HepG2 (cell line): ENCODE results near the gene ICAM2. TPM values are rescaled to one million over a fixed set of nuclear protein-coding genes. Genes with fewer than 3 reads are reported as not detected.
A peak's percentile ranks its signal among the peaks of the same experiment; 100 is the strongest.

Experiments used
- CEBPG ChIP-seq: IDR thresholded peaks from 2 replicates; pipeline ENCODE4 v1.6.1; 2016
- CTCF ChIP-seq: sonication (generic); formaldehyde crosslinking; IDR thresholded peaks from 2 replicates; pipeline ENCODE4 v1.5.0; 2020; ENCODE audit warnings: mild to moderate bottlenecking, missing genetic modification reagents, moderate library complexity
- DNMT1 ChIP-seq: sonication (generic); formaldehyde crosslinking; IDR thresholded peaks from 2 replicates; pipeline ENCODE4 v1.5.1; 2020; ENCODE audit warnings: mild to moderate bottlenecking, missing genetic modification reagents
- DRAP1 ChIP-seq: IDR thresholded peaks from 2 replicates; pipeline ENCODE4 v1.6.1; 2016; ENCODE audit warnings: missing genetic modification reagents, missing compliant biosample characterization
- ESRRA ChIP-seq: sonication (generic); formaldehyde crosslinking; IDR thresholded peaks from 2 replicates; pipeline ENCODE4 v1.5.1; 2020; ENCODE audit warnings: mild to moderate bottlenecking, low read depth, missing genetic modification reagents
- FOXK1 ChIP-seq: sonication (generic); formaldehyde crosslinking; IDR thresholded peaks from 2 replicates; pipeline ENCODE4 v1.4.0; 2020; ENCODE audit warnings: low read depth, missing genetic modification reagents, borderline replicate concordance
- JDP2 ChIP-seq: sonication (generic); formaldehyde crosslinking; IDR thresholded peaks from 2 replicates; pipeline ENCODE4 v1.8.1; 2022; ENCODE audit warnings: missing genetic modification reagents, borderline replicate concordance
- MTF2 ChIP-seq: sonication (generic); formaldehyde crosslinking; IDR thresholded peaks from 2 replicates; pipeline ENCODE4 v1.5.0; 2020; ENCODE audit warnings: missing genetic modification reagents, borderline replicate concordance
- PRDM10 ChIP-seq: sonication (generic); formaldehyde crosslinking; IDR thresholded peaks from 2 replicates; pipeline ENCODE4 v1.4.0; 2020; ENCODE audit warnings: low read depth, missing genetic modification reagents
- RARA ChIP-seq: IDR thresholded peaks from 2 replicates; pipeline ENCODE4 v1.6.1; 2016; ENCODE audit warnings: missing genetic modification reagents, missing compliant biosample characterization
- SPEN ChIP-seq: sonication (generic); formaldehyde crosslinking; IDR thresholded peaks from 2 replicates; pipeline ENCODE4 v1.5.1; 2020; ENCODE audit warnings: low read depth, mild to moderate bottlenecking, missing genetic modification reagents
- TEAD3 ChIP-seq: optimal IDR thresholded peaks from 2 replicates; pipeline ENCODE3; 2016; ENCODE audit warnings: borderline replicate concordance
- ZBTB49 ChIP-seq: sonication (generic); formaldehyde crosslinking; IDR thresholded peaks from 2 replicates; pipeline ENCODE4 v1.4.0; 2020; ENCODE audit warnings: missing genetic modification reagents, borderline replicate concordance
- ZNF589 ChIP-seq: sonication (generic); formaldehyde crosslinking; conservative IDR thresholded peaks from 2 replicates; pipeline ENCODE4 v1.8.0; 2022; ENCODE audit warnings: mild to moderate bottlenecking, moderate library complexity, missing genetic modification reagents
- ZNF672 ChIP-seq: sonication (generic); formaldehyde crosslinking; IDR thresholded peaks from 2 replicates; pipeline ENCODE4 v1.8.1; 2022; ENCODE audit warnings: missing genetic modification reagents
- ZNF766 ChIP-seq: sonication (generic); formaldehyde crosslinking; IDR thresholded peaks from 2 replicates; pipeline ENCODE4 v1.5.0; 2020; ENCODE audit warnings: missing genetic modification reagents, borderline replicate concordance
- ZNF788 ChIP-seq: sonication (generic); formaldehyde crosslinking; IDR thresholded peaks from 2 replicates; pipeline ENCODE4 v1.5.0; 2020; ENCODE audit warnings: mild to moderate bottlenecking, missing genetic modification reagents, borderline replicate concordance
- ZNF891 ChIP-seq: sonication (generic); formaldehyde crosslinking; IDR thresholded peaks from 2 replicates; pipeline ENCODE4 v1.5.0; 2020; ENCODE audit warnings: mild to moderate bottlenecking, missing genetic modification reagents
- ZXDC ChIP-seq: sonication (generic); formaldehyde crosslinking; IDR thresholded peaks from 2 replicates; pipeline ENCODE4 v1.5.0; 2020; ENCODE audit warnings: mild to moderate bottlenecking, missing genetic modification reagents
- polyA plus RNA-seq, 8 experiments: library from polyadenylated mRNA; depleted of rRNA in 3 of 8; stranded (reverse) in 7 of 8; unstranded in 1 of 8; fragments of >200 nt; fragmentation: Illumina TruSeq in 4 of 8; extraction: Trizol in 4 of 8; gene quantifications; 2 replicates each; pipeline versions ENCODE4 v1.2.1 to v1.2.3, GENCODE V29; 2011 to 2016; ENCODE audit warnings: low read depth in 4 of 8, missing spikeins in 1 of 8, mixed read lengths in 1 of 8; ENCODE audit not compliant: insufficient read depth in 1 of 8
- total RNA-seq, 5 experiments: library from RNA; depleted of rRNA; stranded (reverse); fragments of >200 nt; fragmentation: Illumina TruSeq; extraction: Trizol; gene quantifications; 2 replicates each; pipeline ENCODE4 v1.2.3, GENCODE V29; 2016; ENCODE audit warnings: low read depth in 1 of 5

The ICAM2 gene
- total and polyA plus RNA-seq, 2 of the 13 experiments (the other 11 are each of a cell fraction or from before 2014, with no cell fraction given), result 10.9 to 20.8 TPM

- no peak for TF ChIP-seq DNMT1 (CRISPR knock-in tag)
- TF ChIP-seq RARA (CRISPR knock-in tag), result 0 out of 2 replicates have a peak, but pooled peaks have one; percentile 25
- no peak for TF ChIP-seq ZNF788 (CRISPR knock-in tag)
- peak; percentile 56; the same call in 1 of the 2 replicates for TF ChIP-seq FOXK1
- 0 out of 2 replicates have a peak, but pooled peaks have one; percentile 44 for TF ChIP-seq SPEN (CRISPR knock-in tag)
- no peak for TF ChIP-seq ZXDC (CRISPR knock-in tag)
- no peak for TF ChIP-seq ZNF589 (CRISPR knock-in tag)
- TF ChIP-seq ESRRA (CRISPR knock-in tag), result no peak
- peak; percentile 87 for TF ChIP-seq TEAD3
- TF ChIP-seq ZBTB49, result no peak
- TF ChIP-seq MTF2 (CRISPR knock-in tag), result peak; percentile 73; the same call in 1 of the 2 replicates
- no peak for TF ChIP-seq ZNF891 (CRISPR knock-in tag)
- TF ChIP-seq CTCF (CRISPR knock-in tag), result peak; percentile 99
- peak; percentile 31; the same call in 1 of the 2 replicates for TF ChIP-seq ZNF766 (CRISPR knock-in tag)
- TF ChIP-seq JDP2 (CRISPR knock-in tag), result no peak
- TF ChIP-seq ZNF672, result no peak
- no peak for TF ChIP-seq PRDM10 (CRISPR knock-in tag)
- peak; percentile 54; the same call in 1 of the 2 replicates for TF ChIP-seq DRAP1 (CRISPR knock-in tag)
- TF ChIP-seq CEBPG (CRISPR knock-in tag), result peak; percentile 27; the same call in 1 of the 2 replicates
These were observed 5.4 kb upstream of the ICAM2 start (continued) for GRCh38 chr17:64025732-64026294.
